HL-60 (cell line): ENCODE data around the gene ACOX3.

Experiments
- DNase-seq, 2 experiments: peaks; one replicate each; pipeline ENCODE4 v3.0.0-alpha.2; 2010 to 2020; ENCODE audit warnings: low read depth in 1 of 2, low spot score in 1 of 2
- H3K27ac ChIP-seq: fragments of 250-450 bp; sonication (Bioruptor Pico); replicated peaks from 2 replicates; pipeline ENCODE4 v1.5.1; 2020; ENCODE audit warnings: mild to moderate bottlenecking, moderate library complexity
- H3K27me3 ChIP-seq: fragments of 250-450 bp; sonication (Bioruptor Pico); 2 replicates; pipeline ENCODE4 v1.5.1; 2021; ENCODE audit warnings: mild to moderate bottlenecking, moderate library complexity; ENCODE audit not compliant: insufficient read depth, poor library complexity, severe bottlenecking
- H3K4me3 ChIP-seq: replicated peaks from 2 replicates; pipeline ENCODE4 v1.5.1; 2011; ENCODE audit warnings: mild to moderate bottlenecking, control low read depth, low read length; ENCODE audit not compliant: insufficient read depth
- GABPA ChIP-seq: IDR thresholded peaks from 2 replicates; pipeline ENCODE4 v1.6.1; 2012; ENCODE audit warnings: low read depth
- POLR2AphosphoS5 ChIP-seq: IDR thresholded peaks from 2 replicates; pipeline ENCODE4 v1.6.1; 2012; ENCODE audit warnings: low read depth
- SPI1 ChIP-seq: IDR thresholded peaks from 2 replicates; pipeline ENCODE4 v1.6.1; 2012; ENCODE audit warnings: low read depth, mild to moderate bottlenecking, borderline replicate concordance
- TF ChIP-seq, protein P1 (sequence below): IDR thresholded peaks from 2 replicates; pipeline ENCODE4 v1.6.1; 2012; ENCODE audit warnings: low read depth; ENCODE audit not compliant: insufficient replicate concordance
- TF ChIP-seq, protein P2 (sequence below): IDR thresholded peaks from one replicate; pipeline ENCODE4 v1.5.1; 2011; ENCODE audit warnings: low read length, control low read depth, inconsistent platforms; ENCODE audit not compliant: insufficient read depth

The ACOX3 gene

DNA sequence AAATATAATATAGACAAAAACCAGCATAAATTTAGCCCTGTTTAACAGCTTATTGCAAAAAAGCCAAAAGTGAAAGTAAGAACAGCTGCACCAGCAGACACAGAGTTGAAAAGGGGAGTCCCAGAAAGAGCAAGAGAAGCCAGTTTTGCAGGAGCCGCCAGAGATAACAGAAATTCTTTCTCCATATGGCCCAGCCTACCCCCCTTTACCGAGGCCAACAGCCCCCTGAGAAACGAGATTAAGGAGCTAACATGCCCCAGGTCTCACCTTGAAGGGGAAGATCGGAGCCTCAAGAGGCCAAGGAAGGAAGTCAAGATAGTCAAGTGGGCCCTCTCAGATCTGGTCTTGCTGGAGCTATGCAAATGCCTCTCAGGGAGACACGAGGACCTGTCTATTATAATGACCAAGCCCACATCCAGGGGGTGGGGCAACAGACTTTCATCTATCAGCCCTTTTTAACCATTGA, 4.8 kb downstream of the ACOX3 start:
- DNase-seq: no peak
- H3K27me3 ChIP-seq: no peaks in the 10 kb centered on the region
- no peak overlapping the region for H3K4me3 ChIP-seq
- H3K27ac ChIP-seq: no peak overlapping the region
- TF ChIP-seq, protein P1, sequence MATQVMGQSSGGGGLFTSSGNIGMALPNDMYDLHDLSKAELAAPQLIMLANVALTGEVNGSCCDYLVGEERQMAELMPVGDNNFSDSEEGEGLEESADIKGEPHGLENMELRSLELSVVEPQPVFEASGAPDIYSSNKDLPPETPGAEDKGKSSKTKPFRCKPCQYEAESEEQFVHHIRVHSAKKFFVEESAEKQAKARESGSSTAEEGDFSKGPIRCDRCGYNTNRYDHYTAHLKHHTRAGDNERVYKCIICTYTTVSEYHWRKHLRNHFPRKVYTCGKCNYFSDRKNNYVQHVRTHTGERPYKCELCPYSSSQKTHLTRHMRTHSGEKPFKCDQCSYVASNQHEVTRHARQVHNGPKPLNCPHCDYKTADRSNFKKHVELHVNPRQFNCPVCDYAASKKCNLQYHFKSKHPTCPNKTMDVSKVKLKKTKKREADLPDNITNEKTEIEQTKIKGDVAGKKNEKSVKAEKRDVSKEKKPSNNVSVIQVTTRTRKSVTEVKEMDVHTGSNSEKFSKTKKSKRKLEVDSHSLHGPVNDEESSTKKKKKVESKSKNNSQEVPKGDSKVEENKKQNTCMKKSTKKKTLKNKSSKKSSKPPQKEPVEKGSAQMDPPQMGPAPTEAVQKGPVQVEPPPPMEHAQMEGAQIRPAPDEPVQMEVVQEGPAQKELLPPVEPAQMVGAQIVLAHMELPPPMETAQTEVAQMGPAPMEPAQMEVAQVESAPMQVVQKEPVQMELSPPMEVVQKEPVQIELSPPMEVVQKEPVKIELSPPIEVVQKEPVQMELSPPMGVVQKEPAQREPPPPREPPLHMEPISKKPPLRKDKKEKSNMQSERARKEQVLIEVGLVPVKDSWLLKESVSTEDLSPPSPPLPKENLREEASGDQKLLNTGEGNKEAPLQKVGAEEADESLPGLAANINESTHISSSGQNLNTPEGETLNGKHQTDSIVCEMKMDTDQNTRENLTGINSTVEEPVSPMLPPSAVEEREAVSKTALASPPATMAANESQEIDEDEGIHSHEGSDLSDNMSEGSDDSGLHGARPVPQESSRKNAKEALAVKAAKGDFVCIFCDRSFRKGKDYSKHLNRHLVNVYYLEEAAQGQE: no peak
- no peak for TF ChIP-seq POLR2AphosphoS5
- no peak for TF ChIP-seq SPI1
- no peak for TF ChIP-seq GABPA
- TF ChIP-seq, protein P2, sequence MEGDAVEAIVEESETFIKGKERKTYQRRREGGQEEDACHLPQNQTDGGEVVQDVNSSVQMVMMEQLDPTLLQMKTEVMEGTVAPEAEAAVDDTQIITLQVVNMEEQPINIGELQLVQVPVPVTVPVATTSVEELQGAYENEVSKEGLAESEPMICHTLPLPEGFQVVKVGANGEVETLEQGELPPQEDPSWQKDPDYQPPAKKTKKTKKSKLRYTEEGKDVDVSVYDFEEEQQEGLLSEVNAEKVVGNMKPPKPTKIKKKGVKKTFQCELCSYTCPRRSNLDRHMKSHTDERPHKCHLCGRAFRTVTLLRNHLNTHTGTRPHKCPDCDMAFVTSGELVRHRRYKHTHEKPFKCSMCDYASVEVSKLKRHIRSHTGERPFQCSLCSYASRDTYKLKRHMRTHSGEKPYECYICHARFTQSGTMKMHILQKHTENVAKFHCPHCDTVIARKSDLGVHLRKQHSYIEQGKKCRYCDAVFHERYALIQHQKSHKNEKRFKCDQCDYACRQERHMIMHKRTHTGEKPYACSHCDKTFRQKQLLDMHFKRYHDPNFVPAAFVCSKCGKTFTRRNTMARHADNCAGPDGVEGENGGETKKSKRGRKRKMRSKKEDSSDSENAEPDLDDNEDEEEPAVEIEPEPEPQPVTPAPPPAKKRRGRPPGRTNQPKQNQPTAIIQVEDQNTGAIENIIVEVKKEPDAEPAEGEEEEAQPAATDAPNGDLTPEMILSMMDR: no peak

DNA sequence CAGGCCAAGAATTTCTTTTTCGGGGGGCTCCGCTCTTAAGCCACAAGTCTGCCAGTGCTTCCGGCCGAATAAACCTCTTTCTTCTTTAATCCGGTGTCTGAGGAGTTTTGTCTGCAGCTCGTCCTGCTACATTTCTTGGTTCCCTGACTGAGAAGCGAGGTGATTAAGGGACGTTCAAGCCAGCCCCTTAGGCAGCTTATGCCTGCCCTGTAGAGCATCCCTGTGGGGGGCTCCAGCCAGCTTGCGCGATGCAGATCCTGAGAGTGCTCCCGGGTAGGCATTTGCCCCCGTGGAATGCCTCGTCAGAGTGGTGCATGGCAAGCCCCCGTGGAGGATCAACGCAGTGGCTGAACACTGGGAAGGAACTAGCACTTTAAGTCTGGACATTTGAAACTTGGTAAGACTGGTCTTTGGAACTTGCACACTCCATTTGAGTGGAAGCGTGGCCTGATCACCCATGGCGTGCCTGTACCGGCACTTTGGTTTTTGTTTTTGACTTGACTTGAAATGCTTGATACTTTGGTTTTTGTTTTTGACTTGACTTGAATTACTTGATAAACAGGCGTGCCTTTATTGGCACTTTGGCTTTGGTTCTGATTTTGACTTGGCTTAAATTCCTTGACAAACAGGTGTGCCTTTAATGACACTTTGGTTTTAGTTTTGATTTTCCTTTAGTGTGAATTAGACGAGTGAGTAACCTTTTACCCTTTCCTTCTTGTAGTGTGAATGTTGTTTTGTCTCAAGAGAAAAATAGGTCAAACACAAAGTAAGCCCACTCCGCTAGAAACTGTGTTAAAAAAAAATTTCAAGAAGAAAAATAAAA, 6.1 kb downstream of the ACOX3 start:
- DNase-seq: no peak
- TF ChIP-seq GABPA (no peak), POLR2AphosphoS5 (no peak), SPI1 (no peak)
- TF ChIP-seq, protein P1: no peak
- TF ChIP-seq, protein P2: no peak
- Histone ChIP-seq H3K27me3 (no peaks in the 10 kb centered on the region), H3K27ac (no peak overlapping the region), H3K4me3 (no peak overlapping the region)

DNA sequence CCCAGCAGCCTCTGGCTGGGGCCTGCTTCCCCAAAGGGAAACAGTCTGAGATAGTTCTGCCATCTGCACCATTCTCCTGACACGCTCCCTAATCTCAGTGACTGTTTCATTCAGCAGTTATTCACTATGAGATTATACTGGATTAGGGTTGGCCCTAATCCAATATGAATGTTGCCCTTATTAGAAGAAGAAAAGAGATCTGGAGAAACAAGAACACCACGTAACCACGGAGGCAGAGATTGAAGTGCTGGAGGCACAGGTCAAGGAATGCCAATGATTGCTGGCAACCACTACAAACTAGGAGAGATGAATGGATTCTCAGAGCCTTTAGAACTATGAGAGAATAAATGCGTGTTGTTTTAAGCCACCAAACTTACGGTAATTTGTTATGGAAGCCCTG, 7.4 kb downstream of the ACOX3 start:
- no peak overlapping the region for H3K27ac ChIP-seq
- no peaks in the 10 kb centered on the region for H3K27me3 ChIP-seq
- TF ChIP-seq, protein P1: no peak
- DNase-seq: no peak
- H3K4me3 ChIP-seq: no peak overlapping the region
